ENCODE measurements around the gene GNG13.
"Not testable (repeated sequence)": the region's sequence is repeated elsewhere in the genome, so short reads cannot be mapped to it uniquely, and the experiment has no call there.

Gene GNG13

DNA sequence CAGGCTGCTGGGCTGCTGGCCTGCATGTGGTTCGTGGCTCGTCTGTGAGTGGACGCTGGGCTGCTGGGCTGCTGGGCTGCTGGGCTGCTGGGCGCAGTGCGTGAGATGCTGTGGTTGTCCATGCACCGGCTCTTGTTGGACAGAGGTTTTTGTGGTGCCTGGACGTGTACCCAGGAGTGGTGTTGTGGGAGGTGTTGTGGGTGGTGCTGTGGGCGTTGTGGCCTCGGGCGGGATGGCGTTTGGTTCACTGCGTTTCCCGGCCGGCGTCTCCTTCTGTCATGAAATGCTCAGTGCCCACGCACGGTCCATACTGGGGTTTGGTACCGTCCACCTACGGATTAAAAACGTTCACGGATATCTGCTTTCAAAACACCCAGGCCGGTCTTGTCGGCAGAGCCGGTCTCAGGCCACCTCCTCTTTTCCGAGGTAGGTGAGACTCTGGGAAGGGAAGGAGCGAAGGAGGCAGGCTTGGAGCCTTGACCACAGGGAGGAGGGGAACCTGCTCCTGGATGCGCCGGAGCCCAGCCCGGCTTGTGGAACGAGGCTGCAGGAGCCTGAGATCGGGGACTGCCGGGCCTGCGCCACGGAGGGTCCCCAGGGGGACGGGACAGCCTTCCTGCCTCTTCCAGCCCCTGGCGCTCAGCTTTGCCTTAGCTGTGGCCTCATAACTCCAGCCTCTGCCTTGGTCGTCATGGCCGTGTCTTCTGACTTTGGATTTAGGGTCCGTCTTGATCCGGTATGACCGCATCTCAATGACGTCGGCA, 29.8 kb upstream of the GNG13 start:
- Histone ChIP-seq H3K4me1 (ENCODE audit: insufficient read depth, low read length) (no peaks in the 10 kb centered on the region), H3K4me3 (ENCODE audit: low read length) (no peak overlapping the region), H3K27me3 (ENCODE audit: insufficient read depth, low read length) (no peaks in the 10 kb centered on the region), H3K27ac (ENCODE audit: low read length) (no peak overlapping the region), H3K36me3 (ENCODE audit: insufficient read depth, low read depth, low read length) (no peaks in the 10 kb centered on the region), H3K9ac (ENCODE audit: low read depth, low read length) (no peak overlapping the region), H3K9me3 (ENCODE audit: insufficient read depth, low read depth, low read length) (no peaks in the 10 kb centered on the region)

DNA sequence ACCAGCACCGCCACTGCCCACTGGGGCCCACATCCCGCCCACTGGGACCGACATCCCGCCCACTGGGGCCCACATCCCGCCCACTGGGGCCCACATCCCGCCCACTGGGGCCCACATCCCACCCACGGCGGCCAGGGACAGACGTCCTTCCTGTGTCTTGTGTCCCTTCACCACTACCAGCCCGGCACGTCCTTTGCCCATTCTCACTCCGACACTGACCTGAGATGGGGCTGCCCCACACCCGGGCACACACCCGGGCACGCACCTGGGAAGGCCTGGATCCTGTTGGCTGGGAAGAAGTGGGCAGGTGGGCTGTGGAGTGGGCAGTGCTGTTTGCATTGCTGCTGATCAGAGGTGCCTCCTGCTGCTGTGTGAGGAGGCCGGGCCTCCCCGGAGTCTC, 28.4 kb upstream of the GNG13 start:
- H3K27me3 ChIP-seq (ENCODE audit: insufficient read depth, low read length), result no peaks in the 10 kb centered on the region
- H3K9me3 ChIP-seq (ENCODE audit: insufficient read depth, low read depth, low read length), result no peaks in the 10 kb centered on the region
- no peaks in the 10 kb centered on the region for H3K36me3 ChIP-seq (ENCODE audit: insufficient read depth, low read depth, low read length)
- H3K4me3 ChIP-seq (ENCODE audit: low read length), result no peak overlapping the region
- no peaks in the 10 kb centered on the region for H3K4me1 ChIP-seq (ENCODE audit: insufficient read depth, low read length)
- H3K27ac ChIP-seq (ENCODE audit: low read length), result no peak overlapping the region
- no peak overlapping the region for H3K9ac ChIP-seq (ENCODE audit: low read depth, low read length)

DNA sequence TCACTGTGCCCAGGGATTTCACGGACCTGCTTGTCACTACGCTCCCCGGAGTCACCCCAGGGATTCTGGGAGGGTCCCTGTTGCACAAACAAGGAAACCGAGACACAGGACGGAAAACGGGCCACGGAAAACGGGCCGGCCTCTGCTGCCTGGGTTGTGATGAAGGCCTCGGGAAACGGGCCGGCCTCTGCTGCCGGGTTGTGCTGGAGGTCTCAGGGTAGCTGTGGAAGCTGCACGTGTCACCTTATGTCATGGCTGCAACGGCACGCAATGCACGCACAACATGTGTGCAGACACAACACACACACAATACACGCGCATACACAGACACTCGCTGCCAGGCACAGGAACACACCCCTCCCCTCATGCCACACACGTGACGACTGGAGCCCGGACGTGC, 27.0 kb upstream of the GNG13 start:
- Histone ChIP-seq H3K4me3 (ENCODE audit: low read length) (no peak overlapping the region), H3K9me3 (ENCODE audit: insufficient read depth, low read depth, low read length) (no peaks in the 10 kb centered on the region), H3K9ac (ENCODE audit: low read depth, low read length) (no peak overlapping the region), H3K27ac (ENCODE audit: low read length) (no peak overlapping the region), H3K4me1 (ENCODE audit: insufficient read depth, low read length) (no peaks in the 10 kb centered on the region), H3K27me3 (ENCODE audit: insufficient read depth, low read length) (no peaks in the 10 kb centered on the region), H3K36me3 (ENCODE audit: insufficient read depth, low read depth, low read length) (no peaks in the 10 kb centered on the region)

DNA sequence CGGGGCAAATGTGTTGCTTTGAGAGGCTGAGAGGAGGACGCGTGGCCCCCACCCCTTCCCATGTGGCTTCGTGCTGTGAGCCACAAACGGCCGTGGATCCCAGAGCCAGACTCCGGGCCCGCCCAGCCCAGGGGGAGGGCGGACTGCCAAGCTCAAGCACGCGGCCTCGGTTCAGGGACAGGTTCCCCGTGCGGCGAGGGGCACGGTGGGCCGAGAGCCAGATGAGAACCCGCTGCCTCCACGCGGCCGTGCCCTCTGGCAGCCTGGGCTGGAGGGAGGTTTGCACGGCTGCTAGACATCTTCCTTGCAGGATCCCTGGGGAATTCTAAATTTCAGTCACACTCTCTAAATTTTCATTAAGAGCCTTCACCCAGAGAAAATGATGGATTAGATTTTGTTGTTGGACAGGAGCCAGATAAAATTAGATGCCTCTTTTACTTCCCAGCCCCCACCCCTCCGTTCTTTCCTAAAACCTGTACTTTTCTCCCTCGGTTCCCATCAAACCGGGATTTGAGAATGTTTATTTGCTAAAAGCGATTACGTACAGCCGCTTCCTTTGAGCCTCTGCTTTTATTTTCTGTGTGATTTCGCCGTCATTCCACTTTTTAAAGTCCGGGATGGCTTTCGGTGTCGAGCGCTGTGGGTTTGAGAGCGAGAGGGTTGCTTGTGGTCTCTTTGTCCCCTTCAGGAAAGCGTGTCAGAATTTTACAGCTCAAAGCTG, 25.0 kb upstream of the GNG13 start:
- Histone ChIP-seq H3K9me3 (ENCODE audit: insufficient read depth, low read depth, low read length) (no peaks in the 10 kb centered on the region), H3K4me1 (ENCODE audit: insufficient read depth, low read length) (no peaks in the 10 kb centered on the region), H3K27me3 (ENCODE audit: insufficient read depth, low read length) (no peaks in the 10 kb centered on the region), H3K9ac (ENCODE audit: low read depth, low read length) (no peak overlapping the region), H3K4me3 (ENCODE audit: low read length) (no peak overlapping the region), H3K27ac (ENCODE audit: low read length) (no peak overlapping the region), H3K36me3 (ENCODE audit: insufficient read depth, low read depth, low read length) (no peaks in the 10 kb centered on the region)

DNA sequence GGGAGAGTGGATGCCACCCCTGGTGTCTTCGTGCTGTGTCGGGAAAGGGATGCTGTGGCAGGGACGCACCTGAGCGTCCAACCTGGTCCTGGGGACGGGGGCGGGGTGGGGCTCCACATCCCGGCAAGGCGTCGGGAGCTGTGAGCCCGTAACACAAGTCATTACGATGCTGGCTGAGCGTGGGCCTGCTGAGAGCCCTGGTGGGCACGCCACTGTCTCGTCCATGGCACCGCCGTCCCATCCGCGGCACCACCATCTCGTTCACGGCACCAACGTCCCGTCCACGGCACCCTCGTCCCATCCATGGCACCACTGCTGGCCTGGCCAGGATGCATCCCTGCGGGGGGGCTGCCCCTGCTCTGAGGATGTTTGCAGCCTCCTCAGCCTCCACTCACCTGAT, 24.1 kb upstream of the GNG13 start:
- Histone ChIP-seq H3K27ac (ENCODE audit: low read length) (no peak overlapping the region), H3K9ac (ENCODE audit: low read depth, low read length) (no peak overlapping the region), H3K36me3 (ENCODE audit: insufficient read depth, low read depth, low read length) (no peaks in the 10 kb centered on the region), H3K4me3 (ENCODE audit: low read length) (no peak overlapping the region), H3K4me1 (ENCODE audit: insufficient read depth, low read length) (no peaks in the 10 kb centered on the region), H3K9me3 (ENCODE audit: insufficient read depth, low read depth, low read length) (no peaks in the 10 kb centered on the region), H3K27me3 (ENCODE audit: insufficient read depth, low read length) (no peaks in the 10 kb centered on the region)

DNA sequence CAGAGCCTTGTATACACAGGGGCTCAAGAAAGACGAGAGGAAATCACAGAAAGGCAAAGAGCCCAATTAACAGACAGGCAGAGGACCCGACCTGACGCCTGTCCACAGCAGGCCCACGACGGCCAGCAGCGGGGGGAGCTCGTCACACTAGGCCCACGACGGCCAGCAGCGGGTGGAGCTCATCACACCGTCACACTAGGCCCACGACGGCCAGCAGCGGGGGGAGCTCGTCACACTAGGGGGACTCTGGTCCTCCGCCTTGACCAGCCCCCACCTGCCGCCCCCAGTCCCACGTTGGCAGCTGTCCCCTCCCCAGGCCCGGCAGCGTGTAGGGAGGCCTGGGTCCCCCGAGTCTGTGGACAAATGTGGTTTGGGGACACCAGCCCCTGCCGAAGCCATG, 23.7 kb upstream of the GNG13 start:
- H3K4me1 ChIP-seq (ENCODE audit: insufficient read depth, low read length), result no peaks in the 10 kb centered on the region
- no peaks in the 10 kb centered on the region for H3K27me3 ChIP-seq (ENCODE audit: insufficient read depth, low read length)
- no peak overlapping the region for H3K9ac ChIP-seq (ENCODE audit: low read depth, low read length)
- no peak overlapping the region for H3K27ac ChIP-seq (ENCODE audit: low read length)
- H3K36me3 ChIP-seq (ENCODE audit: insufficient read depth, low read depth, low read length), result no peaks in the 10 kb centered on the region
- H3K9me3 ChIP-seq (ENCODE audit: insufficient read depth, low read depth, low read length), result no peaks in the 10 kb centered on the region
- no peak overlapping the region for H3K4me3 ChIP-seq (ENCODE audit: low read length)

DNA sequence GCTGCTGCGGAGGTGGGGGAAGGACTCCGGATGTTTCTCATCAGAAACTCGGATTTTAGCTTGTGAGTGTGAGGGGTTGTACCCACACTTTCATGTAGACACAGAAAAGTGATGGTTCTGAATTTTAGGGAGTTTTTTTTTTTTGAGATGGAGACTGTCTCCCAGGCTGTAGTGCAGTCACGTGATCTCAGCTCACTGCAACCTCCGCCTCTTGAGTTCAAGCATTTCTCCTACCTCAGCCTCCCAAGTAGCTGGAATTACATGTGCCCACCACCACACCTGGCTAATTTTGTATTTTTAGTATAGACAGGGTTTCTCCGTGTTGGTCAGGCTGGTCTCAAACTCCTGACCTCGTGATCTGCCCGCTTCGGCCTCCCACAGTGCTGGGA, 22.4 kb upstream of the GNG13 start:
- Histone ChIP-seq H3K4me1 (ENCODE audit: insufficient read depth, low read length) (no peaks in the 10 kb centered on the region), H3K4me3 (ENCODE audit: low read length) (no peak overlapping the region), H3K27ac (ENCODE audit: low read length) (no peak overlapping the region), H3K9me3 (ENCODE audit: insufficient read depth, low read depth, low read length) (no peaks in the 10 kb centered on the region), H3K36me3 (ENCODE audit: insufficient read depth, low read depth, low read length) (no peaks in the 10 kb centered on the region), H3K27me3 (ENCODE audit: insufficient read depth, low read length) (no peaks in the 10 kb centered on the region), H3K9ac (ENCODE audit: low read depth, low read length) (no peak overlapping the region)

DNA sequence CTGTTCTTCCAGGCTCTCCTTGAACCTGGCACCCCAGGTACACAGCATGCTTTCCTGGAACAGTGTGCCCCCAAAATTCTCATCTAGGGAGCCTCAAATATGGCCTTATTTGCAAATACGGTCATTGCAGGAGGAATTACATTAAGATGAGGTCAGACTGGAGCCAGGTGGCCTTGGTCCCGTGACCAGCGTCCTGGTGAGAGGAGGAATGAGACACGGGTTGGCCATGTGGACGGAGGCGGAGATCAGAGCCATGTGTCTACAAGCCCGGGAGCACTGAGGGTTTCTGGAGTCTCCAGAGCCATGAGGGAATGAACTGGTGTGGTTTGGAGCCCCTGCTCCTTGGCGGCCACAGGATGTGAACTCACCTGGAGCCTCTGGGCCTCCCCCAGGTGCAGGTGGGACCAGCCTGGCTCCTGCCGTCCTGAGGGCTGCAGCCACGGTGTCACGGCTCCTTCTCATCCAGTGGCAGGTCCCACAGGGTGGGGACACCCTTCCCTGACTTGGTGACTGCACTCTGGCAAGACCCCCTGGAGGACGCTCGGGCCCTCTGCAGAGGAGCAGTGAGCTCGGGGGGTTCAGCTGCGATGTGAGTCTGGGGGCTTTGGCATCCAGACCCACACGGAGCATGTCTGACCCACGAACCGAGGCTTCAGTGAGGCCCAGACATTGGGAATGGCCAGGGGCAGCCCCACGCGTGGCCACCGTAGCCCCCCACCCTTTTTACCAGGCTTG, 21.8 kb upstream of the GNG13 start:
- Histone ChIP-seq H3K9ac (ENCODE audit: low read depth, low read length) (no peak overlapping the region), H3K4me1 (ENCODE audit: insufficient read depth, low read length) (no peaks in the 10 kb centered on the region), H3K27ac (ENCODE audit: low read length) (no peak overlapping the region), H3K36me3 (ENCODE audit: insufficient read depth, low read depth, low read length) (no peaks in the 10 kb centered on the region), H3K4me3 (ENCODE audit: low read length) (no peak overlapping the region), H3K9me3 (ENCODE audit: insufficient read depth, low read depth, low read length) (no peaks in the 10 kb centered on the region), H3K27me3 (ENCODE audit: insufficient read depth, low read length) (no peaks in the 10 kb centered on the region)

DNA sequence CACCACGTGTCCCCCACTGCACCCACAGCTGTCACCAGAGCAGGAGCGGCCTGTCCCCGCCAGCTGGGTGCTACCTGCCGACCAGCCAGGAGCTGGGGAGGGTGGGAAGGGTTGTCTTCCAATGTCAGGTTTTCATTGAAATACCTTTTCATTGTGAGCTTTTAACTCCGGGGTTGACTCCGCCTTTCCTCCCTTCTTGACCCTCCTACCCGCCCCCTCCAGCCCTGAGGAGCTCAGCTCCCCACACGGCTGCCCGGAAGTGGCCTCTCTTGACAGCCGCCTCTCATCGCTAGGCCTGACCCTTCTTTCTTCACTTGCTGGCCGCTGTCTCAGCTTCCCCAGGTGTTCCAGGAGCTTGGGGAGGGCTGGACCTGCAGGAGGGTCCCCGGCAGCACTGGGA, 21.2 kb upstream of the GNG13 start:
- Histone ChIP-seq H3K9me3 (ENCODE audit: insufficient read depth, low read depth, low read length) (no peaks in the 10 kb centered on the region), H3K36me3 (ENCODE audit: insufficient read depth, low read depth, low read length) (no peaks in the 10 kb centered on the region), H3K4me3 (ENCODE audit: low read length) (no peak overlapping the region), H3K27me3 (ENCODE audit: insufficient read depth, low read length) (no peaks in the 10 kb centered on the region), H3K4me1 (ENCODE audit: insufficient read depth, low read length) (no peaks in the 10 kb centered on the region), H3K27ac (ENCODE audit: low read length) (no peak overlapping the region), H3K9ac (ENCODE audit: low read depth, low read length) (no peak overlapping the region)

DNA sequence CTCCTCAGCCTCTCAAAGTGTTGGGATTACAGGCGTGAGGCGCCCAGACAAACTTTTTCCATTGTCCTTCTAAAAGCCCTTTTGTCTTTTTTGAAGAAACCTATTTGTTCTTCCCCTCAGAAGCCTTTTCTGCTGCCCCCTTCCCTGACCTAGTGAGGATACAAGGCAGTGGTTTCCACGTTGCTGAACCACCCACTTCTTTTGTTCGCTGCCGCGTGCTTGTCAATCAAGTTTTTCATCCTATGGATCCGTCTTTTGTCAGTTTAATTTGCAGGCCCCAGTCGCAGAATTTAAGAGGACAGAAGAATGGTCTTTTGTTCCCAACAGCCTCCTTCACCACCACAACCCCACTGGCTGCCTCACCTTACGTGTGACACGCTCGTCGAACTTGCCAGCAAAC, 20.2 kb upstream of the GNG13 start:
- Histone ChIP-seq H3K9ac (ENCODE audit: low read depth, low read length) (no peak overlapping the region), H3K4me1 (ENCODE audit: insufficient read depth, low read length) (no peaks in the 10 kb centered on the region), H3K9me3 (ENCODE audit: insufficient read depth, low read depth, low read length) (no peaks in the 10 kb centered on the region), H3K36me3 (ENCODE audit: insufficient read depth, low read depth, low read length) (no peaks in the 10 kb centered on the region), H3K27ac (ENCODE audit: low read length) (no peak overlapping the region), H3K27me3 (ENCODE audit: insufficient read depth, low read length) (no peaks in the 10 kb centered on the region), H3K4me3 (ENCODE audit: low read length) (no peak overlapping the region)

DNA sequence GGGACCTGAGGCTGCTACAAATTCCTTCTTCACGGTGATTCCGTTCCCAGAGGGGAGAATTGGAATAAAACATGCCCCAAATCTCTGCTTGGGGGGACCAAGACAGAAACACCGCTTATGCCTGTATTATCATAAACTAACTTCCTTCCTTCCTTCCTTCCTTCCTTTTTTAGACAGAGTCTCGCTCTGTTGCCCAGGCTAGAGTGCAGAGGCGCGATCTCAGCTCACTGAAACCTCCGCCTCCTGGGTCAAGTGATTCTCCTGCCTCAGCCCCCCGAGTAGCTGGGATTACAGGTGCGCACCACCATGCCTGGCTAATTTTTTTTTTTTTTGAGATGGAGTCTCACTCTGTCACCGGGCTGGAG, 19.5 kb upstream of the GNG13 start:
- not testable (repeated sequence) for H3K9ac ChIP-seq (ENCODE audit: low read depth, low read length); H3K4me1 ChIP-seq (ENCODE audit: insufficient read depth, low read length); H3K27ac ChIP-seq (ENCODE audit: low read length); H3K4me3 ChIP-seq (ENCODE audit: low read length); H3K9me3 ChIP-seq (ENCODE audit: insufficient read depth, low read depth, low read length); H3K36me3 ChIP-seq (ENCODE audit: insufficient read depth, low read depth, low read length); H3K27me3 ChIP-seq (ENCODE audit: insufficient read depth, low read length)
